Measurements from ENCODE around the gene CITED1. TPM values are rescaled to one million over a fixed set of nuclear protein-coding genes. Genes with fewer than 3 reads are reported as not detected.

CITED1 gene
- total and polyA plus RNA-seq, 8 donors = 0.39 to 3.8 (median 0.61) TPM; not detected in 1

GRCh38 chrX:72348247-72348979, 42.7 kb upstream of the CITED1 start:
- H3K9me3 ChIP-seq = no peaks in the 10 kb centered on the region
- no peak overlapping the region for H3K27ac ChIP-seq
- peaks cover 0 to 23% of the 10 kb centered on the region in 2 donors for H3K36me3 ChIP-seq
- DNase-seq (no peak), ATAC-seq (no peak)
- intact Hi-C loops (cut with DNase I) = no loop called here
- no peaks in the 10 kb centered on the region for H3K4me1 ChIP-seq
- TF ChIP-seq, protein P1, sequence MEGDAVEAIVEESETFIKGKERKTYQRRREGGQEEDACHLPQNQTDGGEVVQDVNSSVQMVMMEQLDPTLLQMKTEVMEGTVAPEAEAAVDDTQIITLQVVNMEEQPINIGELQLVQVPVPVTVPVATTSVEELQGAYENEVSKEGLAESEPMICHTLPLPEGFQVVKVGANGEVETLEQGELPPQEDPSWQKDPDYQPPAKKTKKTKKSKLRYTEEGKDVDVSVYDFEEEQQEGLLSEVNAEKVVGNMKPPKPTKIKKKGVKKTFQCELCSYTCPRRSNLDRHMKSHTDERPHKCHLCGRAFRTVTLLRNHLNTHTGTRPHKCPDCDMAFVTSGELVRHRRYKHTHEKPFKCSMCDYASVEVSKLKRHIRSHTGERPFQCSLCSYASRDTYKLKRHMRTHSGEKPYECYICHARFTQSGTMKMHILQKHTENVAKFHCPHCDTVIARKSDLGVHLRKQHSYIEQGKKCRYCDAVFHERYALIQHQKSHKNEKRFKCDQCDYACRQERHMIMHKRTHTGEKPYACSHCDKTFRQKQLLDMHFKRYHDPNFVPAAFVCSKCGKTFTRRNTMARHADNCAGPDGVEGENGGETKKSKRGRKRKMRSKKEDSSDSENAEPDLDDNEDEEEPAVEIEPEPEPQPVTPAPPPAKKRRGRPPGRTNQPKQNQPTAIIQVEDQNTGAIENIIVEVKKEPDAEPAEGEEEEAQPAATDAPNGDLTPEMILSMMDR (IDR thresholded peaks at IDR 0.05) = no peak
- no peak overlapping the region for H3K4me3 ChIP-seq
- no peaks in the 10 kb centered on the region for H3K27me3 ChIP-seq

GRCh38 chrX:72347366-72347765, 41.7 kb upstream of the CITED1 start:
- Histone ChIP-seq H3K4me1 (no peaks in the 10 kb centered on the region), H3K27me3 (no peaks in the 10 kb centered on the region), H3K4me3 (no peak overlapping the region), H3K9me3 (no peaks in the 10 kb centered on the region), H3K27ac (no peak overlapping the region), H3K36me3 (peaks cover 0 to 23% of the 10 kb centered on the region in 2 donors)
- ATAC-seq (no peak), DNase-seq (no peak)
- TF ChIP-seq, protein P1 (IDR thresholded peaks at IDR 0.05) = no peak
- intact Hi-C loops (cut with DNase I) = no loop called here

GRCh38 chrX:72346302-72346949, 40.7 kb upstream of the CITED1 start:
- TF ChIP-seq, protein P1 (IDR thresholded peaks at IDR 0.05) = no peak
- no peak overlapping the region for H3K27ac ChIP-seq
- H3K36me3 ChIP-seq = peaks cover 0 to 22% of the 10 kb centered on the region in 2 donors
- H3K27me3 ChIP-seq = no peaks in the 10 kb centered on the region
- ATAC-seq (no peak), DNase-seq (no peak)
- H3K4me3 ChIP-seq = no peak overlapping the region
- H3K4me1 ChIP-seq = no peaks in the 10 kb centered on the region
- no peaks in the 10 kb centered on the region for H3K9me3 ChIP-seq
- intact Hi-C loops (cut with DNase I) = no loop called here

DNA sequence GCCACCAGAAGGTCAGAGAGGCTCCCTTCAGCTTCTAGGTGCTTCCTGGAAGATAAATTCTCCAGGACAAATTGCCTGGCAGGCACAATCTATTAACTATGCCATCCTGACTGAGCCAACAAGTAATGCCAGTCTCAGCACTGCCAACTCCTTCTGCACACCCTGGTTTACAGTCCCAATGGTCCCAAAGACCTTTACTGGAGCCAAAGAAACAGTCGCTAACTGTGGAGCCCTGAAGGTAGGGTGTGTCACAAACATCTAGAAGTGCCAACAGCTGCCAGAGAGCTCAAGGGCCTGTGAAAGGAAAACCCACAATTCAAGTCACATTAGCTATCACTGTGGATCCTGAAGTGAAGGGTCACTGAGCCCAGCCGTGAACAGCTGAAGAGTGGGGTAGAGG, 34.9 kb upstream of the CITED1 start:
- TF ChIP-seq, protein P1 (IDR thresholded peaks at IDR 0.05) = no peak
- H3K27me3 ChIP-seq = no peaks in the 10 kb centered on the region
- intact Hi-C loops (cut with DNase I) = no loop called here
- no peaks in the 10 kb centered on the region for H3K9me3 ChIP-seq
- no peaks in the 10 kb centered on the region for H3K36me3 ChIP-seq
- H3K4me3 ChIP-seq = no peak overlapping the region
- ATAC-seq = no peak
- no peak overlapping the region for H3K27ac ChIP-seq
- no peak for DNase-seq
- H3K4me1 ChIP-seq = no peaks in the 10 kb centered on the region

- no peaks in the 10 kb centered on the region for H3K9me3 ChIP-seq
- intact Hi-C loops (cut with DNase I) = no loop called here
- no peaks in the 10 kb centered on the region for H3K27me3 ChIP-seq
- DNase-seq (no peak), ATAC-seq (no peak)
- H3K4me1 ChIP-seq = no peaks in the 10 kb centered on the region
- no peak overlapping the region for H3K27ac ChIP-seq
- H3K36me3 ChIP-seq = no peaks in the 10 kb centered on the region
- no peak overlapping the region for H3K4me3 ChIP-seq
- TF ChIP-seq, protein P1 (IDR thresholded peaks at IDR 0.05) = no peak
These were observed 34.3 kb upstream of the CITED1 start for GRCh38 chrX:72340041-72340440.
